SU-DHL-6 (cell line): Measurements from ENCODE around the gene SLC17A8.

Experiments used
- CTCF ChIP-seq: fragments of 200-600 bp; sonication (generic); IDR thresholded peaks from one replicate; pipeline ENCODE4 v1.5.1; 2017; ENCODE audit warnings: antibody characterized with exemption, mild to moderate bottlenecking, low read length, moderate library complexity; ENCODE audit not compliant: insufficient read depth, poor library complexity, severe bottlenecking
- EZH2phosphoT487 ChIP-seq: fragments of 200-600 bp; sonication (generic), shearing (Covaris generic); conservative IDR thresholded peaks from 2 replicates; pipeline ENCODE4 v1.6.1; 2018; ENCODE audit warnings: mild to moderate bottlenecking, antibody characterized with exemption, low read length, moderate library complexity, mixed read lengths

- TF ChIP-seq CTCF (no peak), EZH2phosphoT487 (no peak)
These were observed 69.3 kb downstream of the SLC17A8 start for GRCh38 chr12:100426145-100426544.
